ENCODE measurements around the gene ACOX3.
A peak's percentile ranks its signal among the peaks of the same experiment; 100 is the strongest.

ACOX3 gene

GRCh38 chr4:8404791-8405515, 35.6 kb downstream of the ACOX3 start:
- no peak for DNase-seq (ENCODE audit: low spot score)

GRCh38 chr4:8403976-8404375, 36.5 kb downstream of the ACOX3 start:
- DNase-seq (ENCODE audit: low spot score), result no peak

GRCh38 chr4:8403173-8403753, 37.3 kb downstream of the ACOX3 start:
- peak; percentile 56 for DNase-seq (ENCODE audit: low spot score)

GRCh38 chr4:8402640-8403039, 37.9 kb downstream of the ACOX3 start:
- DNase-seq (ENCODE audit: low spot score), result no peak

GRCh38 chr4:8402181-8402597, 38.3 kb downstream of the ACOX3 start:
- no peak for DNase-seq (ENCODE audit: low spot score)

GRCh38 chr4:8401665-8402064, 38.9 kb downstream of the ACOX3 start:
- no peak for DNase-seq (ENCODE audit: low spot score)

- no peak for DNase-seq (ENCODE audit: low spot score)
Measured at GRCh38 chr4:8400632-8401325, 39.7 kb downstream of the ACOX3 start.

GRCh38 chr4:8399298-8399697, 41.2 kb downstream of the ACOX3 start:
- no peak for DNase-seq (ENCODE audit: low spot score)

GRCh38 chr4:8398347-8398746, 42.2 kb downstream of the ACOX3 start:
- DNase-seq (ENCODE audit: low spot score), result no peak

GRCh38 chr4:8396762-8397406, 43.6 kb downstream of the ACOX3 start:
- no peak for DNase-seq (ENCODE audit: low spot score)

- no peak for DNase-seq (ENCODE audit: low spot score)
Measured at GRCh38 chr4:8395504-8396296, 44.8 kb downstream of the ACOX3 start.

- no peak for DNase-seq (ENCODE audit: low spot score)
Measured at GRCh38 chr4:8394806-8395205, 45.7 kb downstream of the ACOX3 start.

GRCh38 chr4:8394061-8394519, 46.4 kb downstream of the ACOX3 start:
- DNase-seq (ENCODE audit: low spot score), result no peak

- no peak for DNase-seq (ENCODE audit: low spot score)
Measured at GRCh38 chr4:8393593-8394038, 46.9 kb downstream of the ACOX3 start.

- no peak for DNase-seq (ENCODE audit: low spot score)
Measured at GRCh38 chr4:8392591-8393190, 47.8 kb downstream of the ACOX3 start.

GRCh38 chr4:8391972-8392371, 48.6 kb downstream of the ACOX3 start:
- DNase-seq (ENCODE audit: low spot score), result no peak

GRCh38 chr4:8391071-8391470, 49.5 kb downstream of the ACOX3 start:
- DNase-seq (ENCODE audit: low spot score), result no peak

GRCh38 chr4:8390577-8390976, 49.9 kb downstream of the ACOX3 start:
- no peak for DNase-seq (ENCODE audit: low spot score)

GRCh38 chr4:8388528-8388870, 52.0 kb downstream of the ACOX3 start:
- no peak for DNase-seq (ENCODE audit: low spot score)

GRCh38 chr4:8387615-8388527, 52.7 kb downstream of the ACOX3 start:
- no peak for DNase-seq (ENCODE audit: low spot score)

Data from hematopoietic multipotent progenitor cell treated with erythropoietin and hydrocortisone succinate and interleukin-3 and kit ligand, for 15 days (in vitro differentiated cells).